Duodenal mucosa (tissue), 2 donors: Measurements from ENCODE around the gene UPK3BL2.
"Not testable (repeated sequence)": the region's sequence is repeated elsewhere in the genome, so short reads cannot be mapped to it uniquely, and the experiment has no call there.

Source experiments
- H3K27ac ChIP-seq: one replicate; pipeline ENCODE4 v1.7.0; 2013; ENCODE audit warnings: low read depth, low read length
- H3K27me3 ChIP-seq, 2 donors: one replicate each; pipeline ENCODE4 v1.7.0; 2013; ENCODE audit warnings: low read length in 2 of 2, control low read depth in 1 of 2; ENCODE audit not compliant: insufficient read depth in 2 of 2, control insufficient read depth in 1 of 2
- H3K36me3 ChIP-seq, 2 donors: one replicate each; pipeline ENCODE4 v1.7.0; 2013; ENCODE audit warnings: low read length in 2 of 2, control low read depth in 1 of 2; ENCODE audit not compliant: insufficient read depth in 2 of 2, control insufficient read depth in 1 of 2
- H3K4me1 ChIP-seq, 2 donors: one replicate each; pipeline ENCODE4 v1.7.0; 2013; ENCODE audit warnings: low read length in 2 of 2, control low read depth in 1 of 2; ENCODE audit not compliant: insufficient read depth in 2 of 2, control insufficient read depth in 1 of 2
- H3K4me3 ChIP-seq, 2 donors: one replicate each; pipeline ENCODE4 v1.7.0; 2013; ENCODE audit warnings: low read length in 2 of 2, low read depth in 1 of 2
- H3K9ac ChIP-seq, 2 donors: one replicate each; pipeline ENCODE4 v1.7.0; 2013; ENCODE audit warnings: low read length in 2 of 2, low read depth in 1 of 2
- H3K9me3 ChIP-seq, 2 donors: one replicate each; pipeline ENCODE4 v1.7.0; 2013; ENCODE audit warnings: low read length in 2 of 2, control low read depth in 1 of 2; ENCODE audit not compliant: control insufficient read depth in 1 of 2

Gene UPK3BL2

GRCh38 chr7:102511860-102512522, 31.5 kb downstream of the UPK3BL2 start:
- H3K4me1 ChIP-seq, H3K27ac ChIP-seq, H3K9ac ChIP-seq, H3K36me3 ChIP-seq, H3K4me3 ChIP-seq, H3K27me3 ChIP-seq, H3K9me3 ChIP-seq: not testable (repeated sequence)

- H3K4me3 ChIP-seq, H3K9ac ChIP-seq, H3K36me3 ChIP-seq, H3K27me3 ChIP-seq, H3K4me1 ChIP-seq, H3K27ac ChIP-seq, H3K9me3 ChIP-seq: not testable (repeated sequence)
These were observed 32.9 kb downstream of the UPK3BL2 start for GRCh38 chr7:102510575-102510974.

- H3K4me3 ChIP-seq, H3K4me1 ChIP-seq, H3K36me3 ChIP-seq, H3K27ac ChIP-seq, H3K9me3 ChIP-seq, H3K9ac ChIP-seq, H3K27me3 ChIP-seq: not testable (repeated sequence)
These were observed 35.9 kb downstream of the UPK3BL2 start for GRCh38 chr7:102507410-102508088.

GRCh38 chr7:102505298-102506185, 38.0 kb downstream of the UPK3BL2 start:
- not testable (repeated sequence) for H3K27me3 ChIP-seq, H3K27ac ChIP-seq, H3K36me3 ChIP-seq, H3K4me1 ChIP-seq, H3K9me3 ChIP-seq, H3K9ac ChIP-seq, H3K4me3 ChIP-seq

GRCh38 chr7:102503141-102503540, 40.4 kb downstream of the UPK3BL2 start:
- H3K9ac ChIP-seq, H3K9me3 ChIP-seq, H3K36me3 ChIP-seq, H3K4me3 ChIP-seq, H3K27ac ChIP-seq, H3K27me3 ChIP-seq, H3K4me1 ChIP-seq: not testable (repeated sequence)

GRCh38 chr7:102498321-102498720, 45.2 kb downstream of the UPK3BL2 start:
- H3K9ac ChIP-seq, H3K4me1 ChIP-seq, H3K36me3 ChIP-seq, H3K9me3 ChIP-seq, H3K27me3 ChIP-seq, H3K4me3 ChIP-seq, H3K27ac ChIP-seq: not testable (repeated sequence)

- not testable (repeated sequence) for H3K27ac ChIP-seq, H3K9me3 ChIP-seq, H3K36me3 ChIP-seq, H3K27me3 ChIP-seq, H3K4me3 ChIP-seq, H3K9ac ChIP-seq, H3K4me1 ChIP-seq
These were observed 46.2 kb downstream of the UPK3BL2 start for GRCh38 chr7:102497308-102497707.

- H3K4me1 ChIP-seq, H3K36me3 ChIP-seq, H3K27ac ChIP-seq, H3K9me3 ChIP-seq, H3K9ac ChIP-seq, H3K4me3 ChIP-seq, H3K27me3 ChIP-seq: not testable (repeated sequence)
These were observed 46.6 kb downstream of the UPK3BL2 start for GRCh38 chr7:102496861-102497260.

GRCh38 chr7:102494473-102495149, 48.9 kb downstream of the UPK3BL2 start:
- H3K9ac ChIP-seq, H3K4me3 ChIP-seq, H3K9me3 ChIP-seq, H3K36me3 ChIP-seq, H3K27ac ChIP-seq, H3K27me3 ChIP-seq, H3K4me1 ChIP-seq: not testable (repeated sequence)

- H3K9me3 ChIP-seq, H3K4me1 ChIP-seq, H3K4me3 ChIP-seq, H3K9ac ChIP-seq, H3K27ac ChIP-seq, H3K36me3 ChIP-seq, H3K27me3 ChIP-seq: not testable (repeated sequence)
These were observed 49.5 kb downstream of the UPK3BL2 start for GRCh38 chr7:102494026-102494425.
